H1 (cell line): Measurements from ENCODE around the gene CEP250. TPM values are rescaled to one million over a fixed set of nuclear protein-coding genes. Genes with fewer than 3 reads are reported as not detected.

Experiments
- CTCF ChIA-PET: fragments of 300-600 bp; sonication (Branson Sonifier 250); formaldehyde crosslinking; loops from one replicate; lab custom pipeline; 2021; ENCODE audit not compliant: partially characterized antibody; lab: Charles Lee
- POLR2A ChIA-PET: fragments of 300-600 bp; sonication (Branson Sonifier 250); formaldehyde crosslinking; loops from one replicate; lab custom pipeline; 2021; ENCODE audit warnings: inconsistent platforms; ENCODE audit not compliant: partially characterized antibody; lab: Charles Lee
- DNase-seq, 2 experiments: peaks; one replicate each; pipeline versions ENCODE4 v3.0.0 to v3.0.0-alpha.2; 2010 to 2022; ENCODE audit warnings: low spot score in 2 of 2, low read depth in 1 of 2, mixed read lengths in 1 of 2
- FAIRE-seq: peaks from 2 replicates; lab custom pipeline; 2011; peaks lifted over from hg19 to GRCh38; lab: Jason Lieb, UNC
- H2AFZ ChIP-seq: 2 replicates; pipeline ENCODE4 v1.8.1; 2012; ENCODE audit warnings: low read length, inconsistent platforms
- H2AK5ac ChIP-seq: 2 replicates; pipeline ENCODE4 v1.6.1; 2013; ENCODE audit warnings: low read depth, low read length
- H2BK120ac ChIP-seq: replicated peaks from 2 replicates; pipeline ENCODE3; 2013; ENCODE audit warnings: low read depth, low read length, inconsistent platforms
- H2BK12ac ChIP-seq: 2 replicates; pipeline ENCODE4 v1.6.1; 2013; ENCODE audit warnings: low read depth, low read length
- H2BK15ac ChIP-seq: 2 replicates; pipeline ENCODE4 v1.6.1; 2013; ENCODE audit warnings: low read length
- H2BK20ac ChIP-seq: 2 replicates; pipeline ENCODE4 v1.6.1; 2013; ENCODE audit warnings: low read length
- H2BK5ac ChIP-seq: 2 replicates; pipeline ENCODE4 v1.6.1; 2013; ENCODE audit warnings: low read depth, low read length
- H3K14ac ChIP-seq: 2 replicates; pipeline ENCODE4 v1.6.1; 2013; ENCODE audit warnings: inconsistent platforms; ENCODE audit not compliant: insufficient read length
- H3K18ac ChIP-seq: 2 replicates; pipeline ENCODE4 v1.6.1; 2013; ENCODE audit warnings: low read length; ENCODE audit errors: extremely low read depth
- H3K23ac ChIP-seq: 2 replicates; pipeline ENCODE4 v1.6.1; 2013; ENCODE audit warnings: inconsistent platforms; ENCODE audit not compliant: insufficient read length
- H3K23me2 ChIP-seq: 2 replicates; pipeline ENCODE4 v1.6.1; 2013; ENCODE audit warnings: low read depth, low read length
- H3K27ac ChIP-seq: 2 replicates; pipeline ENCODE4 v1.6.1; 2011; ENCODE audit warnings: low read depth, low read length, inconsistent platforms
- H3K27me3 ChIP-seq, 4 experiments: replicated peaks in 1 of 4; 1 replicate in 1 of 4; 2 replicates in 3 of 4; pipeline versions ENCODE4 v1.6.1 to v1.8.1; 2011 to 2013; ENCODE audit warnings: low read length in 3 of 4, mild to moderate bottlenecking in 3 of 4, inconsistent platforms in 2 of 4, mixed read lengths in 2 of 4, moderate library complexity in 1 of 4; ENCODE audit not compliant: control insufficient read depth in 3 of 4, insufficient read depth in 3 of 4; ENCODE audit errors: extremely low read depth in 1 of 4
- H3K36me3 ChIP-seq, 4 experiments: 2 replicates each; pipeline versions ENCODE4 v1.6.1 to v1.8.1; 2011 to 2013; ENCODE audit warnings: mild to moderate bottlenecking in 4 of 4, low read length in 3 of 4, moderate library complexity in 2 of 4, control low read depth in 1 of 4, inconsistent platforms in 1 of 4; ENCODE audit not compliant: insufficient read depth in 4 of 4, control insufficient read depth in 2 of 4
- H3K4ac ChIP-seq: replicated peaks from 2 replicates; pipeline ENCODE3; 2013; ENCODE audit warnings: low read length, low read depth, mixed read lengths, inconsistent platforms; ENCODE audit not compliant: insufficient read length
- H3K4me1 ChIP-seq, 4 experiments: replicated peaks in 1 of 4; 1 replicate in 1 of 4; 2 replicates in 3 of 4; pipeline versions ENCODE4 v1.6.1 to v1.8.1; 2011 to 2013; ENCODE audit warnings: low read length in 3 of 4, inconsistent platforms in 2 of 4, mixed read lengths in 1 of 4; ENCODE audit not compliant: insufficient read depth in 4 of 4, control insufficient read depth in 3 of 4
- H3K4me2 ChIP-seq, 2 experiments: 2 replicates each; pipeline versions ENCODE4 v1.6.1 to v1.8.1; 2011 to 2013; ENCODE audit warnings: low read depth in 2 of 2, low read length in 2 of 2, control low read depth in 1 of 2, inconsistent platforms in 1 of 2, mild to moderate bottlenecking in 1 of 2; ENCODE audit not compliant: insufficient read depth in 1 of 2
- H3K4me3 ChIP-seq, 4 experiments: fragments of 200-600, 300-600 bp in 1 of 4; sonication (generic), shearing (Covaris generic), sonication (Bioruptor Twin) in 1 of 4; 2 replicates each; pipeline versions ENCODE4 v1.5.1 to v1.8.1; 2011 to 2016; ENCODE audit warnings: low read length in 4 of 4, low read depth in 3 of 4, control low read depth in 2 of 4, inconsistent platforms in 2 of 4, mild to moderate bottlenecking in 2 of 4, mixed read lengths in 1 of 4, moderate library complexity in 1 of 4; ENCODE audit not compliant: insufficient read depth in 2 of 4; ENCODE audit errors: extremely low read depth in 1 of 4
- H3K56ac ChIP-seq: replicated peaks from 2 replicates; pipeline ENCODE3; 2013; ENCODE audit warnings: low read depth, mild to moderate bottlenecking, mixed read lengths, low read length, inconsistent platforms; ENCODE audit not compliant: insufficient read length
- H3K79me1 ChIP-seq: 2 replicates; pipeline ENCODE4 v1.6.1; 2013; ENCODE audit warnings: low read depth, low read length, control low read depth
- H3K79me2 ChIP-seq, 2 experiments: 2 replicates each; pipeline versions ENCODE4 v1.6.1 to v1.8.1; 2012 to 2013; ENCODE audit warnings: low read length in 2 of 2, mild to moderate bottlenecking in 2 of 2, inconsistent platforms in 1 of 2; ENCODE audit not compliant: insufficient read depth in 2 of 2, control insufficient read depth in 1 of 2
- H3K9ac ChIP-seq, 4 experiments: replicated peaks in 1 of 4; 1 replicate in 1 of 4; 2 replicates in 3 of 4; pipeline versions ENCODE4 v1.6.1 to v1.8.1; 2011 to 2013; ENCODE audit warnings: low read depth in 3 of 4, low read length in 3 of 4, control low read depth in 2 of 4, mild to moderate bottlenecking in 2 of 4, moderate library complexity in 2 of 4, inconsistent platforms in 1 of 4; ENCODE audit errors: extremely low read depth in 1 of 4
- H3K9me3 ChIP-seq, 2 experiments: 2 replicates each; pipeline versions ENCODE4 v1.6.1 to v1.8.1; 2012 to 2013; ENCODE audit warnings: mild to moderate bottlenecking in 2 of 2, moderate library complexity in 2 of 2, control low read depth in 1 of 2, inconsistent platforms in 1 of 2, low read depth in 1 of 2, low read length in 1 of 2, mixed read lengths in 1 of 2; ENCODE audit not compliant: insufficient read depth in 2 of 2
- H4K20me1 ChIP-seq, 2 experiments: replicated peaks in 1 of 2; 2 replicates each; pipeline versions ENCODE3 to v1.8.1; 2011 to 2013; ENCODE audit warnings: inconsistent platforms in 2 of 2, low read length in 2 of 2, mild to moderate bottlenecking in 1 of 2; ENCODE audit not compliant: insufficient read depth in 2 of 2, control insufficient read depth in 1 of 2
- H4K5ac ChIP-seq: 2 replicates; pipeline ENCODE4 v1.6.1; 2013; ENCODE audit warnings: low read length, low read depth, mixed read lengths, inconsistent platforms; ENCODE audit not compliant: insufficient read length
- H4K8ac ChIP-seq: 2 replicates; pipeline ENCODE4 v1.8.0; 2013; ENCODE audit warnings: mild to moderate bottlenecking, moderate library complexity, low read length, inconsistent platforms; ENCODE audit not compliant: insufficient read depth; ENCODE audit errors: extremely low read depth
- H4K91ac ChIP-seq: replicated peaks from 2 replicates; pipeline ENCODE3; 2013; ENCODE audit warnings: low read length, mixed read lengths, inconsistent platforms; ENCODE audit not compliant: insufficient read length
- BACH1 ChIP-seq: IDR thresholded peaks from 2 replicates; pipeline ENCODE4 v1.6.1; 2012; ENCODE audit warnings: low read length, improper control_type of control experiment
- EP300 ChIP-seq, 2 experiments: IDR thresholded peaks; 1 replicate in 1 of 2; 2 replicates in 1 of 2; pipeline ENCODE4 v1.6.1; 2011 to 2012; ENCODE audit warnings: low read depth in 2 of 2, low read length in 2 of 2, mild to moderate bottlenecking in 2 of 2, borderline replicate concordance in 1 of 2, inconsistent platforms in 1 of 2, moderate library complexity in 1 of 2
- GTF2F1 ChIP-seq: IDR thresholded peaks from 2 replicates; pipeline ENCODE4 v1.6.1; 2012; ENCODE audit warnings: low read depth, low read length, improper control_type of control experiment, borderline replicate concordance
- WGBS, 2 experiments: shearing (Covaris generic) in 1 of 2; methylation state at CpG; one replicate each; pipeline versions ENCODE4 v1.1.6 to v1.1.7; 2013 to 2015; ENCODE audit warnings: low lambda C conversion rate in 2 of 2, mixed read lengths in 2 of 2, inconsistent platforms in 1 of 2, low coverage in 1 of 2, missing lambda C conversion rate in 1 of 2; ENCODE audit not compliant: insufficient replicate concordance in 2 of 2, insufficient coverage in 1 of 2, insufficient read length in 1 of 2; ENCODE audit errors: extremely low coverage in 1 of 2, missing lambda C conversion rate in 1 of 2; 5-methylcytosine and 5-hydroxymethylcytosine counted together
- polyA plus RNA-seq, 7 experiments: library from polyadenylated mRNA; depleted of rRNA in 3 of 7; stranded (reverse) in 5 of 7; unstranded in 2 of 7; fragments of >200 nt in 5 of 7; fragments of 200-250 nt in 2 of 7; gene quantifications; 1 replicate in 5 of 7; 2 replicates in 1 of 7; 4 replicates in 1 of 7; pipeline versions ENCODE4 v1.2.1 to v1.2.3, GENCODE V29; 2011 to 2013; ENCODE audit warnings: missing spikeins in 2 of 7, mixed read lengths in 2 of 7
- total RNA-seq: library from RNA; stranded (reverse); fragmentation: NEBNext Ultra II Directional; extraction: Animal tissue kit (Norgen Biotek cat#: 25700); gene quantifications from 2 replicates; pipeline ENCODE4 v1.2.1, GENCODE V29; 2021

The CEP250 gene
- total and polyA plus RNA-seq, 2 of the 8 experiments (the other 6 are each of a cell fraction or from before 2014, with no cell fraction given): 2.6 to 33.7 TPM

DNA sequence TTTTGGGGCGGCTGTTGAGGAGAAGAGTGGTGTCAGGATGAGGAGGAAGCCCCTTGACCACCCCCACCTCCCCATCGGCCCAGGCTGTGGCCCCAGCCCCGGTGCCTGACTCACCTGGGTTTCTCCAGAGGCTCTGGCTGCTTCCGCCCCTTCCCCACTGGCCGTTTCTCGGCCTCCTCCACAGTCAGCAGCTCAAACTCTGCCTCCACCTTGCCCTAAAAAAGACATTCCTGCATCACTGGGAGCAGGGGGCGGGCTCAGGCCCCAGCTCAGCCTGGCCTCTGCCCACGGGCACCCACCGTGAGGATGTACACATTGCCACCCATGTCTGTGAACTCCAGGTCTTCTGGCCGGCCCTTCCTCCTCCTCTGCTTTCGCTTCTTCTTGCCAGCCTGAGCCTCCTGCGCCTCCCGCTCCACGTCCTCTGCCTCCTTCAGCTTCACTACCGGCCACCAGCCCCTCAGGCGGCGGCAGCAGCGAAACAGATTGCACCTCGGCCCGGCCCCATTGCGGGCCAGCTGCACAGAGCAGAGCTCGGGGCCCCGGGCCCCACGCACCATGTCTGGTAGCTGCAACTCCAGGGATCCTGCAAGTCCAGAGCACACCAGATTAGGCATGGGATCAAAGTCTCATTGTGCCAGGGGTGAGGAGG, 103.8 kb downstream of the CEP250 start:
- H2AK5ac ChIP-seq: no peak overlapping the region
- H2BK5ac ChIP-seq: no peak overlapping the region
- TF ChIP-seq BACH1 (no peak), EP300 (IDR thresholded peaks at IDR 0.05; ENCODE audit: borderline replicate concordance in 1 of 2, low read depth in 2 of 2, low read length in 2 of 2) (no peak), GTF2F1 (no peak)
- H3K27ac ChIP-seq: no peak overlapping the region
- H2BK20ac ChIP-seq: no peak overlapping the region
- H4K91ac ChIP-seq: no peak overlapping the region
- H3K9me3 ChIP-seq: no peaks in the 10 kb centered on the region
- no peaks in the 10 kb centered on the region for H3K23me2 ChIP-seq
- H3K4me2 ChIP-seq: no peak overlapping the region
- peaks cover 0 to 4% (median 2%) of the 10 kb centered on the region in 4 experiments; a peak in 4 of 7 replicates for H3K4me1 ChIP-seq
- H2BK12ac ChIP-seq: no peak overlapping the region
- no peak for FAIRE-seq
- no peak overlapping the region for H3K9ac ChIP-seq
- no peak overlapping the region for H3K56ac ChIP-seq
- no peak overlapping the region for H2AFZ ChIP-seq
- no peak overlapping the region; the same call in 1 of the 2 replicates for H4K8ac ChIP-seq
- H2BK15ac ChIP-seq: no peak overlapping the region
- no peak overlapping the region for H3K23ac ChIP-seq
- ChIA-PET POLR2A (interaction anchor here (0.6 to 4.4 kb wide), 12 partner anchors 8 to 1036 kb away, joined by 3 to 18 read pairs (median 4); partner anchors contain the start of genes ERGIC3 and RBM39), CTCF (interaction anchor here (0.7 to 5.7 kb wide), 5 partner anchors 41 to 615 kb away, joined by 3 to 30 read pairs (median 5); no protein-coding TSS in a partner anchor)
- H4K5ac ChIP-seq: no peak overlapping the region
- H3K79me1 ChIP-seq: 0 out of 2 replicates have a peak, but pooled peaks cover 3% of the 10 kb centered on the region
- 89% methylated on average over 22 of the region's 24 CpGs; no CpG with 5 or more reads in 1 of the 2 experiments for WGBS, 2 experiments
- DNase-seq: no peak
- H3K18ac ChIP-seq: no peak overlapping the region; the same call in 1 of the 2 replicates
- H3K4ac ChIP-seq: no peak overlapping the region
- H2BK120ac ChIP-seq: no peak overlapping the region
- H3K36me3 ChIP-seq: peaks cover 2 to 26% (median 8%) of the 10 kb centered on the region in 4 experiments; a peak in 6 of 8 replicates
- no peak overlapping the region for H3K4me3 ChIP-seq
- H3K79me2 ChIP-seq: no peaks in the 10 kb centered on the region
- no peak overlapping the region for H3K14ac ChIP-seq
- H3K27me3 ChIP-seq: no peaks in the 10 kb centered on the region
- peaks cover 0 to 4% of the 10 kb centered on the region in 2 experiments for H4K20me1 ChIP-seq
